ENCODE results near the gene UBA1.

- TF ChIP-seq CTCF (IDR thresholded peaks at IDR 0.05) (no peak), POLR2A (IDR thresholded peaks at IDR 0.05) (no peak)
Measured at GRCh38 chrX:47226071-47226470, 32.4 kb downstream of the UBA1 start.

All from vagina (tissue), 2 donors.